OCI-LY1 (cell line): Measurements from ENCODE around the gene AHSP.

Experiments
- EZH2 ChIP-seq: fragments of 200-600 bp; sonication (generic), shearing (Covaris generic); IDR thresholded peaks from 2 replicates; pipeline ENCODE4 v1.8.0; 2017; ENCODE audit warnings: borderline replicate concordance, mixed run types, mild to moderate bottlenecking, antibody characterized with exemption, low read length, moderate library complexity, mixed read lengths
- TF ChIP-seq, protein P1 (sequence below): fragments of 200-600 bp; sonication (generic), shearing (Covaris generic); IDR thresholded peaks from 2 replicates; pipeline ENCODE4 v1.5.1; 2017; ENCODE audit warnings: mild to moderate bottlenecking, antibody characterized with exemption, low read length, moderate library complexity, mixed read lengths

DNA sequence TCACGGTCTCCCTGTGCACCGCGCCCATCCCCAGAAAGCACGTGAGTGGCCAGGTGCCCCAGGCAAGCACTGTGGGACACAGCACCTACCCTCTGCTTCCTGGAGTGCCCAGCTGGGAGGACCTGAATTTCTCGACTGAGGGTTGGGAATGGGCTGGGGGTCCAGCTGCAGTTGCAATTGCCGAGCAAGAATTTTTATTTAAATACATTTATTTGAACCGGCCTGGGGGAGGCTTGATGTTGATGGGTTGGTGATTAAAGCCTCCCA lies 38.5 kb upstream of the AHSP start:
- TF ChIP-seq EZH2, result no peak
- TF ChIP-seq, protein P1, sequence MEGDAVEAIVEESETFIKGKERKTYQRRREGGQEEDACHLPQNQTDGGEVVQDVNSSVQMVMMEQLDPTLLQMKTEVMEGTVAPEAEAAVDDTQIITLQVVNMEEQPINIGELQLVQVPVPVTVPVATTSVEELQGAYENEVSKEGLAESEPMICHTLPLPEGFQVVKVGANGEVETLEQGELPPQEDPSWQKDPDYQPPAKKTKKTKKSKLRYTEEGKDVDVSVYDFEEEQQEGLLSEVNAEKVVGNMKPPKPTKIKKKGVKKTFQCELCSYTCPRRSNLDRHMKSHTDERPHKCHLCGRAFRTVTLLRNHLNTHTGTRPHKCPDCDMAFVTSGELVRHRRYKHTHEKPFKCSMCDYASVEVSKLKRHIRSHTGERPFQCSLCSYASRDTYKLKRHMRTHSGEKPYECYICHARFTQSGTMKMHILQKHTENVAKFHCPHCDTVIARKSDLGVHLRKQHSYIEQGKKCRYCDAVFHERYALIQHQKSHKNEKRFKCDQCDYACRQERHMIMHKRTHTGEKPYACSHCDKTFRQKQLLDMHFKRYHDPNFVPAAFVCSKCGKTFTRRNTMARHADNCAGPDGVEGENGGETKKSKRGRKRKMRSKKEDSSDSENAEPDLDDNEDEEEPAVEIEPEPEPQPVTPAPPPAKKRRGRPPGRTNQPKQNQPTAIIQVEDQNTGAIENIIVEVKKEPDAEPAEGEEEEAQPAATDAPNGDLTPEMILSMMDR, result no peak
